SK-N-SH treated with all-trans-retinoic acid at 6 μM for 48 hours (cell line): Measurements from ENCODE around the gene TIPIN.
"Not testable (repeated sequence)": the region's sequence is repeated elsewhere in the genome, so short reads cannot be mapped to it uniquely, and the experiment has no call there.

Experiments
- ATAC-seq: fragments of 200-7000 bp; cut with Tn5 transposase; 3 replicates; pipeline ENCODE4 v1.9.1; 2020; ENCODE audit warnings: mild to moderate bottlenecking, moderate library complexity
- ARNTL ChIP-seq: fragments of 450-650 bp; formaldehyde crosslinking; IDR thresholded peaks from 2 replicates; pipeline ENCODE4 v1.5.0; 2020; ENCODE audit warnings: low read depth, mild to moderate bottlenecking, moderate library complexity, borderline replicate concordance
- BACH2 ChIP-seq: fragments of 250-450 bp; sonication (Bioruptor Pico); IDR thresholded peaks from 2 replicates; pipeline ENCODE4 v1.9.0; 2021; ENCODE audit warnings: mild to moderate bottlenecking, borderline replicate concordance
- CSDC2 ChIP-seq: fragments of 250-450 bp; sonication (Bioruptor Pico); IDR thresholded peaks from 2 replicates; pipeline ENCODE4 v1.5.0; 2020; ENCODE audit warnings: mild to moderate bottlenecking, moderate library complexity
- CSRNP3 ChIP-seq: fragments of 250-450 bp; sonication (Bioruptor Pico); IDR thresholded peaks from 2 replicates; pipeline ENCODE4 v1.5.1; 2021; ENCODE audit warnings: mild to moderate bottlenecking, moderate library complexity
- ESRRG ChIP-seq: fragments of 250-450 bp; sonication (Bioruptor Pico); IDR thresholded peaks from 2 replicates; pipeline ENCODE4 v1.6.1; 2021; ENCODE audit warnings: mild to moderate bottlenecking
- GLIS3 ChIP-seq: fragments of 250-450 bp; sonication (Bioruptor Pico); IDR thresholded peaks from 2 replicates; pipeline ENCODE4 v1.5.0; 2020; ENCODE audit warnings: mild to moderate bottlenecking, moderate library complexity
- ISL1 ChIP-seq: fragments of 250-450 bp; sonication (Bioruptor Pico); IDR thresholded peaks from 2 replicates; pipeline ENCODE4 v2.1.2; 2022; ENCODE audit warnings: mild to moderate bottlenecking, moderate library complexity
- OSR1 ChIP-seq: fragments of 250-450 bp; sonication (Bioruptor Pico); IDR thresholded peaks from 2 replicates; pipeline ENCODE4 v1.8.0; 2022; ENCODE audit warnings: moderate library complexity, mild to moderate bottlenecking, inconsistent platforms
- POU6F1 ChIP-seq: fragments of 250-450 bp; sonication (Bioruptor Pico); IDR thresholded peaks from 2 replicates; pipeline ENCODE4 v1.8.0; 2021; ENCODE audit warnings: low read depth, mild to moderate bottlenecking, moderate library complexity, borderline replicate concordance
- PPARA ChIP-seq: fragments of 250-450 bp; sonication (Bioruptor Pico); IDR thresholded peaks from 2 replicates; pipeline ENCODE4 v1.5.0; 2020; ENCODE audit warnings: mild to moderate bottlenecking, borderline replicate concordance
- RARB ChIP-seq: fragments of 250-450 bp; sonication (Bioruptor Pico); IDR thresholded peaks from 2 replicates; pipeline ENCODE4 v1.8.0; 2021; ENCODE audit warnings: mild to moderate bottlenecking, moderate library complexity
- SNAI2 ChIP-seq: fragments of 250-450 bp; sonication (Bioruptor Pico); IDR thresholded peaks from 2 replicates; pipeline ENCODE4 v1.5.0; 2020; ENCODE audit warnings: mild to moderate bottlenecking, moderate library complexity
- TCF4 ChIP-seq: fragments of 250-450 bp; sonication (Bioruptor Pico); IDR thresholded peaks from 2 replicates; pipeline ENCODE4 v1.8.0; 2021; ENCODE audit warnings: mild to moderate bottlenecking, moderate library complexity, borderline replicate concordance
- TOX ChIP-seq: fragments of 250-450 bp; sonication (Bioruptor Pico); IDR thresholded peaks from 2 replicates; pipeline ENCODE4 v1.8.0; 2021; ENCODE audit warnings: mild to moderate bottlenecking, moderate library complexity, borderline replicate concordance
- ZC3H10 ChIP-seq: fragments of 250-450 bp; sonication (Bioruptor Pico); IDR thresholded peaks from 2 replicates; pipeline ENCODE4 v1.5.1; 2021; ENCODE audit warnings: mild to moderate bottlenecking, moderate library complexity
- ZFP3 ChIP-seq: fragments of 250-450 bp; sonication (Bioruptor Pico); IDR thresholded peaks from 2 replicates; pipeline ENCODE4 v1.5.0; 2020; ENCODE audit warnings: mild to moderate bottlenecking, moderate library complexity
- ZFP30 ChIP-seq: fragments of 450-650 bp; formaldehyde crosslinking; IDR thresholded peaks from 2 replicates; pipeline ENCODE4 v1.5.0; 2022; ENCODE audit warnings: mild to moderate bottlenecking, moderate library complexity
- ZNF565 ChIP-seq: fragments of 450-650 bp; formaldehyde crosslinking; conservative IDR thresholded peaks from 2 replicates; pipeline ENCODE4 v1.5.0; 2020; ENCODE audit warnings: low read depth, mild to moderate bottlenecking, moderate library complexity
- ZNF70 ChIP-seq: fragments of 450-650 bp; formaldehyde crosslinking; IDR thresholded peaks from 2 replicates; pipeline ENCODE4 v1.5.0; 2020; ENCODE audit warnings: mild to moderate bottlenecking, moderate library complexity
- TF ChIP-seq, protein P1 (sequence below): fragments of 250-450 bp; sonication (Bioruptor Pico); IDR thresholded peaks from 2 replicates; pipeline ENCODE4 v1.8.0; 2020; ENCODE audit warnings: mild to moderate bottlenecking, moderate library complexity, borderline replicate concordance
- TF ChIP-seq, protein P2 (sequence below): fragments of 250-450 bp; sonication (Bioruptor Pico); IDR thresholded peaks from 2 replicates; pipeline ENCODE4 v1.5.0; 2020; ENCODE audit warnings: mild to moderate bottlenecking, moderate library complexity

TIPIN gene

DNA sequence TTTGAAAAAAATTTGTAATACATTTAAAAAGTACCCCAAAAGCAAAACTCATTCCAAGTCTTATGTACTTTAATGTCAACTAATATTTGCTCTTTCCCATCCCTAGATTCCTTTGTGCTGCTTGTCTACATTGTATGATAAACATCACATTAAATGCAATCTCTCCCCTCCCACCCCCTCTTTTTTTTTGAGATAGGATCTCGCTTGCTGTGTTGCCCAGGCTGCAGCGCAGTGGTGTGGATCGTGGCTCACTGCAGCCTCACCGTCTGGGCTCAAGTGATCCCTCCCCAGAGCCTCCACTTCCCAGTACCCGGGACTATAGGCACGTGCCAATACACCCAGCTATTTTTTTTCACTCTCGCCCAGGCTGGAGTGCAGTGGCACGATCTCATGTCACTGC, 42.8 kb upstream of the TIPIN start:
- ATAC-seq: no peak
- TF ChIP-seq SNAI2 (CRISPR knock-in tag) (no peak), TCF4 (CRISPR knock-in tag) (no peak), GLIS3 (CRISPR knock-in tag) (no peak), ZFP30 (CRISPR knock-in tag) (no peak)
- TF ChIP-seq, all 23 proteins: peak for 0

DNA sequence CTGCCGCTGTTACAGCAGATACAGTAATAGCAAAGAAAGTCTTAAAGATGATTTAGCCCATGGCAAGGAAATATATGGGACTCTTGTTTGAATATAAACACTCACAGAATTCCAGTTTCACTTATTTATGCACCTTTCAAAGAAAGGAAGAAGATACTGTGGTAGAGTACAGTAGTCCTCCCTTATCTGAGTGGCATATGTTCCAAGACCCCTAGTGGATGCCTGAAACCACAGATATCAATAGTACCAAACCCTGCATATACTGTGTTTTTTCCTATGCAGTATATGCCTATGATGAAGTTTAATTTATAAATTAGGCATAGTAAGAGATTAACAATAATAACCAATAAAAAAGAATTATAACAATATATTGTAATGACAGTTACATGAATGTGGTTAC, 38.4 kb upstream of the TIPIN start:
- ATAC-seq: no peak
- TF ChIP-seq ESRRG: no peak
- no peak for TF ChIP-seq CSRNP3 (CRISPR knock-in tag)
- no peak for TF ChIP-seq POU6F1 (CRISPR knock-in tag)
- no peak for TF ChIP-seq ZC3H10 (CRISPR knock-in tag)
- TF ChIP-seq TCF4 (CRISPR knock-in tag): no peak
- no peak for TF ChIP-seq BACH2
- no peak for TF ChIP-seq ZNF70 (CRISPR knock-in tag)
- TF ChIP-seq TOX (CRISPR knock-in tag): no peak
- TF ChIP-seq, protein P1, sequence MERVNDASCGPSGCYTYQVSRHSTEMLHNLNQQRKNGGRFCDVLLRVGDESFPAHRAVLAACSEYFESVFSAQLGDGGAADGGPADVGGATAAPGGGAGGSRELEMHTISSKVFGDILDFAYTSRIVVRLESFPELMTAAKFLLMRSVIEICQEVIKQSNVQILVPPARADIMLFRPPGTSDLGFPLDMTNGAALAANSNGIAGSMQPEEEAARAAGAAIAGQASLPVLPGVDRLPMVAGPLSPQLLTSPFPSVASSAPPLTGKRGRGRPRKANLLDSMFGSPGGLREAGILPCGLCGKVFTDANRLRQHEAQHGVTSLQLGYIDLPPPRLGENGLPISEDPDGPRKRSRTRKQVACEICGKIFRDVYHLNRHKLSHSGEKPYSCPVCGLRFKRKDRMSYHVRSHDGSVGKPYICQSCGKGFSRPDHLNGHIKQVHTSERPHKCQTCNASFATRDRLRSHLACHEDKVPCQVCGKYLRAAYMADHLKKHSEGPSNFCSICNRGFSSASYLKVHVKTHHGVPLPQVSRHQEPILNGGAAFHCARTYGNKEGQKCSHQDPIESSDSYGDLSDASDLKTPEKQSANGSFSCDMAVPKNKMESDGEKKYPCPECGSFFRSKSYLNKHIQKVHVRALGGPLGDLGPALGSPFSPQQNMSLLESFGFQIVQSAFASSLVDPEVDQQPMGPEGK (CRISPR knock-in tag): no peak
- no peak for TF ChIP-seq ARNTL (CRISPR knock-in tag)
- TF ChIP-seq ZNF565 (CRISPR knock-in tag): no peak
- no peak for TF ChIP-seq ZFP30 (CRISPR knock-in tag)
- TF ChIP-seq SNAI2 (CRISPR knock-in tag): no peak
- no peak for TF ChIP-seq ZFP3 (CRISPR knock-in tag)
- TF ChIP-seq CSDC2: no peak
- TF ChIP-seq RARB (CRISPR knock-in tag): no peak

DNA sequence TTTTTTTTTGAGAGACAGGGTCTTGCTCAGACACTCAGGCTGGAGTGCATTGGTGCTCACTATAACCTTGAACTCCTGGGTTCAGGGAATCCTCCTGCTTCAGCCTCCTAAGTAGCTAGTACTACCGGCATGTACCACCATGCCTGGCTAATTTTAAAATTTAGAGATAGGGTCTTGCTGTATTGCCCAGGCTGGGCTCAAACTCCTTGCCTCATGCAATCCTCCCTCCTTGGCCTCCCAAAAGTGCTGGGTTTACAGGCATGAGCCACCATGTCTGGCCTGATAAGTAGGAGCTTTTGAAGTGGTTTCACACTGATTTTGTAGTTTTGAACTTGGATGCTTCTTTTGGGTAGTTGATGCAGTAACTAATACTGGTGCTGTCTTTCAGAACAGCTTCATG, 38.0 kb upstream of the TIPIN start:
- TF ChIP-seq RARB (CRISPR knock-in tag) (no peak), CSRNP3 (CRISPR knock-in tag) (no peak), CSDC2 (no peak), PPARA (no peak), GLIS3 (CRISPR knock-in tag) (no peak), ESRRG (no peak), POU6F1 (CRISPR knock-in tag) (no peak), ZFP3 (CRISPR knock-in tag) (no peak), TCF4 (CRISPR knock-in tag) (no peak), OSR1 (CRISPR knock-in tag) (no peak), ARNTL (CRISPR knock-in tag) (no peak)
- ATAC-seq: no peak

DNA sequence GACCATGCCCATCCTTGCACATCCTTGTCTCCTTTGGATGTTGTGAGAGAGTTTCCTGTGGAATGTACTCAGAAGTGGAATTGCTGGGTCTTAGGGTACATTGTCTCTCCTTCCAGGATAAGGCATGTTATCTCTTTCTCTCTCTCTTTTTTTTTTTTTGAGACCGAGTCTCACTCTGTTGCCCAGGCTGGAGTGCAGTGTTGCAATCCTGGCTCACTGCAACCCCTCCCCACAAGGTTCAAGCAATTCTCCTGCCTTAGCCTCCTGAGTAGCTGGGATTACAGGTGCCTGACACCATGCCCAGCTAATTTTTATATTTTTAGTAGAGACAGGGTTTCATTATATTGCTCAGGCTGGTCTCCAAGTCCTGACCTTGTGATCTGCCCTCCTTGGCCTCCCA, 36.6 kb upstream of the TIPIN start:
- ATAC-seq: not testable (repeated sequence)

- TF ChIP-seq OSR1 (CRISPR knock-in tag) (no peak), ISL1 (CRISPR knock-in tag) (no peak), CSDC2 (no peak), ARNTL (CRISPR knock-in tag) (no peak), ESRRG (no peak), ZC3H10 (CRISPR knock-in tag) (no peak), ZFP3 (CRISPR knock-in tag) (no peak), TCF4 (CRISPR knock-in tag) (no peak)
- TF ChIP-seq, protein P1 (CRISPR knock-in tag): no peak
- TF ChIP-seq, protein P2, sequence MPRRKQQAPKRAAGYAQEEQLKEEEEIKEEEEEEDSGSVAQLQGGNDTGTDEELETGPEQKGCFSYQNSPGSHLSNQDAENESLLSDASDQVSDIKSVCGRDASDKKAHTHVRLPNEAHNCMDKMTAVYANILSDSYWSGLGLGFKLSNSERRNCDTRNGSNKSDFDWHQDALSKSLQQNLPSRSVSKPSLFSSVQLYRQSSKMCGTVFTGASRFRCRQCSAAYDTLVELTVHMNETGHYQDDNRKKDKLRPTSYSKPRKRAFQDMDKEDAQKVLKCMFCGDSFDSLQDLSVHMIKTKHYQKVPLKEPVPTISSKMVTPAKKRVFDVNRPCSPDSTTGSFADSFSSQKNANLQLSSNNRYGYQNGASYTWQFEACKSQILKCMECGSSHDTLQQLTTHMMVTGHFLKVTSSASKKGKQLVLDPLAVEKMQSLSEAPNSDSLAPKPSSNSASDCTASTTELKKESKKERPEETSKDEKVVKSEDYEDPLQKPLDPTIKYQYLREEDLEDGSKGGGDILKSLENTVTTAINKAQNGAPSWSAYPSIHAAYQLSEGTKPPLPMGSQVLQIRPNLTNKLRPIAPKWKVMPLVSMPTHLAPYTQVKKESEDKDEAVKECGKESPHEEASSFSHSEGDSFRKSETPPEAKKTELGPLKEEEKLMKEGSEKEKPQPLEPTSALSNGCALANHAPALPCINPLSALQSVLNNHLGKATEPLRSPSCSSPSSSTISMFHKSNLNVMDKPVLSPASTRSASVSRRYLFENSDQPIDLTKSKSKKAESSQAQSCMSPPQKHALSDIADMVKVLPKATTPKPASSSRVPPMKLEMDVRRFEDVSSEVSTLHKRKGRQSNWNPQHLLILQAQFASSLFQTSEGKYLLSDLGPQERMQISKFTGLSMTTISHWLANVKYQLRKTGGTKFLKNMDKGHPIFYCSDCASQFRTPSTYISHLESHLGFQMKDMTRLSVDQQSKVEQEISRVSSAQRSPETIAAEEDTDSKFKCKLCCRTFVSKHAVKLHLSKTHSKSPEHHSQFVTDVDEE: no peak
- ATAC-seq: no peak
Observed at GRCh38 chr15:66390678-66391077, 34.2 kb upstream of the TIPIN start.
